Lung (tissue), 12 donors: ENCODE data around the gene ARHGDIA. TPM values are rescaled to one million over a fixed set of nuclear protein-coding genes. Genes with fewer than 3 reads are reported as not detected.

Experiments used
- ATAC-seq: fragments of 200-7000 bp; cut with Tn5 transposase; one replicate; pipeline ENCODE4 v1.9.1; 2020; ENCODE audit warnings: moderate number of reproducible peaks; ENCODE audit not compliant: insufficient read depth, low FRiP score
- DNase-seq, 3 donors: peaks; one replicate each; pipeline ENCODE4 v3.0.0-alpha.2; 2013 to 2017
- H3K27ac ChIP-seq, 2 donors: one replicate each; pipeline ENCODE4 v1.5.1; 2013; ENCODE audit warnings: mild to moderate bottlenecking in 2 of 2, moderate library complexity in 2 of 2, control low read depth in 1 of 2, inconsistent platforms in 1 of 2, low read depth in 1 of 2, low read length in 1 of 2
- H3K27me3 ChIP-seq, 3 donors: one replicate each; pipeline ENCODE4 v1.5.1; 2013; ENCODE audit warnings: low read length in 2 of 3; ENCODE audit not compliant: control insufficient read depth in 3 of 3, insufficient read depth in 3 of 3
- H3K36me3 ChIP-seq, 4 donors: one replicate each; pipeline ENCODE4 v1.5.1; 2013; ENCODE audit warnings: low read length in 4 of 4, mild to moderate bottlenecking in 1 of 4, moderate library complexity in 1 of 4; ENCODE audit not compliant: control insufficient read depth in 4 of 4, insufficient read depth in 4 of 4
- H3K4me1 ChIP-seq, 5 donors: one replicate each; pipeline ENCODE4 v1.5.1; 2013; ENCODE audit warnings: low read length in 5 of 5, mild to moderate bottlenecking in 2 of 5, moderate library complexity in 1 of 5; ENCODE audit not compliant: control insufficient read depth in 5 of 5, insufficient read depth in 5 of 5
- H3K4me3 ChIP-seq: one replicate; pipeline ENCODE4 v1.5.1; 2013; ENCODE audit warnings: mild to moderate bottlenecking, control low read depth, moderate library complexity
- H3K9ac ChIP-seq, 2 donors: one replicate each; pipeline ENCODE4 v1.5.1; 2013; ENCODE audit warnings: low read length in 2 of 2, control low read depth in 1 of 2; ENCODE audit not compliant: insufficient read depth in 1 of 2
- H3K9me3 ChIP-seq, 4 donors: one replicate each; pipeline ENCODE4 v1.5.1; 2013; ENCODE audit warnings: low read length in 3 of 4, mild to moderate bottlenecking in 1 of 4, moderate library complexity in 1 of 4; ENCODE audit not compliant: control insufficient read depth in 4 of 4, insufficient read depth in 3 of 4
- WGBS, 2 donors: extraction: QIAGEN DNeasy Blood & Tissue Kit; methylation state at CpG; one replicate each; pipeline ENCODE4 v1.1.7; 2013; 5-methylcytosine and 5-hydroxymethylcytosine counted together
- polyA plus RNA-seq, 2 donors: library from polyadenylated mRNA; stranded (reverse); fragments of 200-250 nt; gene quantifications; one replicate each; pipeline ENCODE4 v1.2.1, GENCODE V29; 2013
- total RNA-seq, 2 donors: library from RNA; depleted of rRNA in 1 of 2; stranded (reverse); fragments of >200 nt in 1 of 2; gene quantifications; one replicate each; pipeline ENCODE4 v1.2.1, GENCODE V29; 2014 to 2021
- TF ChIP-seq, protein P1 (sequence below): IDR thresholded peaks from 2 replicates; pipeline ENCODE4 v1.5.1; 2012; ENCODE audit warnings: mild to moderate bottlenecking; ENCODE audit errors: control extremely low read depth, extremely low read depth
- donor health status: control.
- donor health status: control.
- donor health status: Bipolar disorder and iron deficiency.
- donor health status: healthy.
- donor health status: DM: yes; HTN: yes; CAD: no.

Gene ARHGDIA
- total and polyA plus RNA-seq, 4 donors: 118 to 558 (median 396) TPM

DNA sequence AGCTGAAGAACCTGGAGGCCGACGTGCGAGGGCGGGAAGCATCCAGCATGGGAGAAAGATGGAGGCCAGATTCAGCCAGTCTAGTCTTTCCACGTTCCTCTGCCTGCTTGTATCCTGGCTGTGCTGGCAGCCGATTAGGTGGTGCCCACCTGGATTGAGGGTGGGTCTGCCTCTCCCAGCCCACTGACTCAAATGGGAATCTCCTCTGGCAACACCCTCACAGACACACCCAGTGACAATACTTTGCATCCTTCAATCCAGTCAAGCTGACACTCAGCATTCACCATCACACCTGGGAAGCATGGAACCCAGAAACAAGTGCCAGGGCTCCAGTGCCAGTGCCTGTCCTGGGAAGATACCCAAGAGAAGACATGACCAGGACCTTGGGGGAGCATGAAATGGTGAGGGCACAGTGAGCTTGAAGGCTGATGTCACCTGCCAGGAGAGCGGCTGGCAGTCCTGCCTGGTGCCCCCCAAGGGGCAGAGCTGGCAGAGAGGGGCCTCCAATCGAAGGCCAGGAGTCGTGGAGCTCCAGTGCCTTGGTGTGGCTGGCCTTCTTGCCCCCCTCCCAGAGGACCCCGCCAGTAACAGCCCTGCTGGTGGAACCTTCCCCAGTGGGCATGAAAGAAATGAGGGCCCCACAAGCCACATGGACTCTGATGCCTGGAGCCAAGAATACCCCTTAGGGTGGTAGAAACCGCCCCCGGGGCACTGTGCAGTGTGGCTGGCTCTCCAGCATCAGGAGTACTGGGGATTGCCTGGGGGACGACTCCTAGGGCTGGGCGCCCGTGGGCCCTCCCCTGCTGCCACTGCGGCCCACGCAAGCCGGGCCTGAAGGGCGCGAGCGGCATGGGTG lies 30.3 kb upstream of the ARHGDIA start:
- Histone ChIP-seq H3K4me1 (peaks cover 0 to 10% (median 0%) of the 10 kb centered on the region in 5 donors), H3K27me3 (no peaks in the 10 kb centered on the region), H3K27ac (no peak overlapping the region), H3K9me3 (no peaks in the 10 kb centered on the region), H3K9ac (no peak overlapping the region), H3K4me3 (no peak overlapping the region), H3K36me3 (peaks cover 4 to 45% (median 12%) of the 10 kb centered on the region in 4 donors)
- TF ChIP-seq, protein P1, sequence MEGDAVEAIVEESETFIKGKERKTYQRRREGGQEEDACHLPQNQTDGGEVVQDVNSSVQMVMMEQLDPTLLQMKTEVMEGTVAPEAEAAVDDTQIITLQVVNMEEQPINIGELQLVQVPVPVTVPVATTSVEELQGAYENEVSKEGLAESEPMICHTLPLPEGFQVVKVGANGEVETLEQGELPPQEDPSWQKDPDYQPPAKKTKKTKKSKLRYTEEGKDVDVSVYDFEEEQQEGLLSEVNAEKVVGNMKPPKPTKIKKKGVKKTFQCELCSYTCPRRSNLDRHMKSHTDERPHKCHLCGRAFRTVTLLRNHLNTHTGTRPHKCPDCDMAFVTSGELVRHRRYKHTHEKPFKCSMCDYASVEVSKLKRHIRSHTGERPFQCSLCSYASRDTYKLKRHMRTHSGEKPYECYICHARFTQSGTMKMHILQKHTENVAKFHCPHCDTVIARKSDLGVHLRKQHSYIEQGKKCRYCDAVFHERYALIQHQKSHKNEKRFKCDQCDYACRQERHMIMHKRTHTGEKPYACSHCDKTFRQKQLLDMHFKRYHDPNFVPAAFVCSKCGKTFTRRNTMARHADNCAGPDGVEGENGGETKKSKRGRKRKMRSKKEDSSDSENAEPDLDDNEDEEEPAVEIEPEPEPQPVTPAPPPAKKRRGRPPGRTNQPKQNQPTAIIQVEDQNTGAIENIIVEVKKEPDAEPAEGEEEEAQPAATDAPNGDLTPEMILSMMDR: no peak
- DNase-seq (no peak), ATAC-seq (no peak)
- WGBS, 2 donors: 55 to 70% methylated on average over 17 to 21 of the region's 21 CpGs

- H3K27ac ChIP-seq: no peak overlapping the region
- peaks cover 9 to 44% (median 15%) of the 10 kb centered on the region in 4 donors for H3K36me3 ChIP-seq
- ATAC-seq: no peak
- no peak for DNase-seq
- peaks cover 0 to 10% (median 0%) of the 10 kb centered on the region in 5 donors for H3K4me1 ChIP-seq
- H3K9ac ChIP-seq: no peak overlapping the region
- H3K4me3 ChIP-seq: no peak overlapping the region
- H3K27me3 ChIP-seq: no peaks in the 10 kb centered on the region
- TF ChIP-seq, protein P1: no peak
- 82 to 90% methylated on average over 18 of the region's 18 CpGs for WGBS, 2 donors
- no peaks in the 10 kb centered on the region for H3K9me3 ChIP-seq
Observed at GRCh38 chr17:81900181-81900820, 29.2 kb upstream of the ARHGDIA start.

DNA sequence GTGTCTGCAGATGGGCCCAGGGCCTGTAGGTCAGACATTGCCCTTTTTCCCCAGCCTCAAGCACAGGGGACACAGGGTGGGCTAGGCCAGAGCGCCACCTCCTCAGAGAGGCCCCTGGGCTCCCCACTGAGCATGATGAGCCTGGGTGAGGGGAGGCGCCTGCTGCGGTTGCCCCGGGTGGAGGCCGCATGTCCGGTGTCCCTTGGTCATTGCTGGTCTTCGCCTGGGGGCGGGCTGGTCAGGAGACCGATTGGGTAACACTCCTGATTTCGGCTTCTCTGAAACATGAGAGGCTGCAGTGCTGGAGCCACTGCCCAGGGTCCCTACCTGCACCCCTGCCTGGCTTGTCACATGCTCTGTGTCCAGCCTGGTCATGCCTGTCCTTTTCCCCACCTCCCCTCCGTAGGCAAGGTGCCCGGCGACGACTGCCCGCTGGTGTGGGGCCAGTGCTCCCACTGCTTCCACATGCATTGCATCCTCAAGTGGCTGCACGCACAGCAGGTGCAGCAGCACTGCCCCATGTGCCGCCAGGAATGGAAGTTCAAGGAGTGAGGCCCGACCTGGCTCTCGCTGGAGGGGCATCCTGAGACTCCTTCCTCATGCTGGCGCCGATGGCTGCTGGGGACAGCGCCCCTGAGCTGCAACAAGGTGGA lies 28.5 kb upstream of the ARHGDIA start:
- ATAC-seq (no peak), DNase-seq (no peak)
- H3K4me1 ChIP-seq: peaks cover 0 to 10% (median 0%) of the 10 kb centered on the region in 5 donors
- H3K36me3 ChIP-seq: peaks cover 10 to 41% (median 16%) of the 10 kb centered on the region in 4 donors
- H3K9ac ChIP-seq: no peak overlapping the region
- no peaks in the 10 kb centered on the region for H3K9me3 ChIP-seq
- no peak overlapping the region for H3K4me3 ChIP-seq
- TF ChIP-seq, protein P1: no peak
- H3K27ac ChIP-seq: no peak overlapping the region
- no peaks in the 10 kb centered on the region for H3K27me3 ChIP-seq
- 93 to 94% methylated on average over 22 of the region's 22 CpGs for WGBS, 2 donors
